H9 (cell line): ENCODE data around the gene WFDC2. TPM values are rescaled to one million over a fixed set of nuclear protein-coding genes. Genes with fewer than 3 reads are reported as not detected.

Experiments
- DNase-seq: peaks from one replicate; pipeline ENCODE4 v3.0.0-alpha.2; 2017
- H2AFZ ChIP-seq: one replicate; pipeline ENCODE4 v1.6.1; 2013; ENCODE audit warnings: mild to moderate bottlenecking, low read length, control low read depth, moderate library complexity
- H2AK5ac ChIP-seq: 2 replicates; pipeline ENCODE4 v1.6.1; 2013; ENCODE audit warnings: low read length, control low read depth, mixed read lengths; ENCODE audit not compliant: insufficient read length
- H2BK120ac ChIP-seq: one replicate; pipeline ENCODE4 v1.6.1; 2013; ENCODE audit warnings: low read depth, mild to moderate bottlenecking, low read length, control low read depth, inconsistent platforms; ENCODE audit not compliant: poor library complexity, severe bottlenecking
- H2BK12ac ChIP-seq: 2 replicates; pipeline ENCODE4 v1.6.1; 2013; ENCODE audit warnings: low read length, control low read depth, mixed read lengths, low read depth; ENCODE audit not compliant: insufficient read length
- H2BK15ac ChIP-seq: 2 replicates; pipeline ENCODE4 v1.6.1; 2013; ENCODE audit warnings: low read depth, low read length, control low read depth
- H2BK20ac ChIP-seq: one replicate; pipeline ENCODE4 v1.6.1; 2013; ENCODE audit warnings: low read depth, mild to moderate bottlenecking, low read length, control low read depth, inconsistent platforms; ENCODE audit not compliant: poor library complexity, severe bottlenecking
- H2BK5ac ChIP-seq: 2 replicates; pipeline ENCODE4 v1.6.1; 2013; ENCODE audit warnings: low read length, control low read depth, mixed read lengths; ENCODE audit not compliant: insufficient read length
- H3K14ac ChIP-seq: 2 replicates; pipeline ENCODE4 v1.6.1; 2013; ENCODE audit warnings: low read length, control low read depth; ENCODE audit not compliant: insufficient read depth
- H3K18ac ChIP-seq: 2 replicates; pipeline ENCODE4 v1.6.1; 2013; ENCODE audit warnings: low read depth, mild to moderate bottlenecking, mixed read lengths, low read length, control low read depth; ENCODE audit not compliant: insufficient read length
- H3K23ac ChIP-seq: 2 replicates; pipeline ENCODE4 v1.6.1; 2013; ENCODE audit warnings: low read length, control low read depth, mixed read lengths, low read depth; ENCODE audit not compliant: insufficient read length
- H3K23me2 ChIP-seq: 2 replicates; pipeline ENCODE4 v1.6.1; 2013; ENCODE audit warnings: low read depth, mild to moderate bottlenecking, mixed read lengths, low read length, control low read depth; ENCODE audit not compliant: insufficient read length, poor library complexity, severe bottlenecking
- H3K27ac ChIP-seq: 2 replicates; pipeline ENCODE4 v1.5.1; 2013; ENCODE audit warnings: low read length, control low read depth, mixed read lengths, low read depth; ENCODE audit not compliant: insufficient read length
- H3K27me3 ChIP-seq: 2 replicates; pipeline ENCODE4 v1.6.1; 2013; ENCODE audit warnings: low read length, control low read depth, inconsistent platforms; ENCODE audit not compliant: insufficient read depth
- H3K4ac ChIP-seq: 2 replicates; pipeline ENCODE4 v1.6.1; 2013; ENCODE audit warnings: low read depth, mild to moderate bottlenecking, control low read depth, inconsistent platforms, low read length, moderate library complexity
- H3K4me1 ChIP-seq: 2 replicates; pipeline ENCODE4 v1.6.1; 2013; ENCODE audit warnings: low read length, control low read depth, inconsistent platforms; ENCODE audit not compliant: insufficient read depth
- H3K4me2 ChIP-seq: 2 replicates; pipeline ENCODE4 v1.6.1; 2013; ENCODE audit warnings: low read length, control low read depth, mixed read lengths; ENCODE audit not compliant: insufficient read length, insufficient read depth
- H3K56ac ChIP-seq: 2 replicates; pipeline ENCODE4 v1.6.1; 2013; ENCODE audit warnings: low read depth, mild to moderate bottlenecking, mixed read lengths, low read length, control low read depth; ENCODE audit not compliant: insufficient read length
- H3K79me1 ChIP-seq: 2 replicates; pipeline ENCODE4 v1.6.1; 2013; ENCODE audit warnings: low read depth, mild to moderate bottlenecking, moderate library complexity, low read length, control low read depth, inconsistent platforms; ENCODE audit not compliant: insufficient read depth, poor library complexity, severe bottlenecking
- H3K79me2 ChIP-seq: 2 replicates; pipeline ENCODE4 v1.6.1; 2013; ENCODE audit warnings: low read length, control low read depth, inconsistent platforms; ENCODE audit not compliant: insufficient read depth
- H3K9ac ChIP-seq: 2 replicates; pipeline ENCODE4 v1.6.1; 2013; ENCODE audit warnings: low read length, control low read depth, mixed read lengths; ENCODE audit not compliant: insufficient read length; ENCODE audit errors: extremely low read depth
- H3K9me3 ChIP-seq: one replicate; pipeline ENCODE4 v1.6.1; 2013; ENCODE audit warnings: low read depth, low read length, inconsistent platforms; ENCODE audit not compliant: control insufficient read depth
- H3T11ph ChIP-seq: one replicate; pipeline ENCODE4 v1.6.1; 2013; ENCODE audit warnings: mild to moderate bottlenecking, low read length, control low read depth, inconsistent platforms
- H4K20me1 ChIP-seq: one replicate; pipeline ENCODE4 v1.6.1; 2013; ENCODE audit not compliant: control insufficient read depth, insufficient read length, insufficient read depth
- H4K5ac ChIP-seq: 2 replicates; pipeline ENCODE4 v1.6.1; 2013; ENCODE audit warnings: low read depth, mild to moderate bottlenecking, mixed read lengths, low read length, control low read depth; ENCODE audit not compliant: insufficient read length
- H4K8ac ChIP-seq: replicated peaks from 2 replicates; pipeline ENCODE4 v1.6.1; 2013; ENCODE audit warnings: low read length, control low read depth, mixed read lengths, low read depth; ENCODE audit not compliant: insufficient read length
- H4K91ac ChIP-seq: 2 replicates; pipeline ENCODE4 v1.6.1; 2013; ENCODE audit warnings: low read depth, mild to moderate bottlenecking, moderate library complexity, mixed read lengths, low read length, control low read depth; ENCODE audit not compliant: insufficient read length
- H3K27ac Mint-ChIP-seq, 3 experiments: 2 replicates in 2 of 3; 3 replicates in 1 of 3; pipeline ENCODE4 v1.8.0; 2020 to 2021; ENCODE audit warnings: mixed read lengths in 3 of 3, mild to moderate bottlenecking in 1 of 3, moderate library complexity in 1 of 3
- H3K27me3 Mint-ChIP-seq: 2 replicates; pipeline ENCODE4 v1.8.0; 2021; ENCODE audit warnings: low read depth, mild to moderate bottlenecking, moderate library complexity, mixed read lengths
- H3K36me3 Mint-ChIP-seq, 3 experiments: 2 replicates in 2 of 3; 3 replicates in 1 of 3; pipeline ENCODE4 v1.8.0; 2020 to 2021; ENCODE audit warnings: low read depth in 3 of 3, mixed read lengths in 3 of 3; ENCODE audit not compliant: insufficient read depth in 1 of 3
- H3K4me1 Mint-ChIP-seq, 2 experiments: 2 replicates each; pipeline ENCODE4 v1.8.0; 2020; ENCODE audit warnings: mixed read lengths in 2 of 2
- H3K4me3 Mint-ChIP-seq, 2 experiments: 2 replicates in 1 of 2; 3 replicates in 1 of 2; pipeline ENCODE4 v1.8.0; 2020 to 2021; ENCODE audit warnings: mild to moderate bottlenecking in 2 of 2, mixed read lengths in 2 of 2, moderate library complexity in 1 of 2
- H3K9me3 Mint-ChIP-seq, 2 experiments: 2 replicates in 1 of 2; 3 replicates in 1 of 2; pipeline ENCODE4 v1.8.0; 2020; ENCODE audit warnings: mild to moderate bottlenecking in 2 of 2, mixed read lengths in 2 of 2, moderate library complexity in 1 of 2
- WGBS: extraction: QIAGEN DNeasy Blood & Tissue Kit; methylation state at CpG from one replicate; pipeline ENCODE4 v1.1.7; 2013; ENCODE audit warnings: missing lambda C conversion rate, low lambda C conversion rate, mixed read lengths; ENCODE audit not compliant: insufficient read length; ENCODE audit errors: extremely low coverage; 5-methylcytosine and 5-hydroxymethylcytosine counted together
- total RNA-seq: library from RNA; stranded (reverse); gene quantifications from 2 replicates; pipeline ENCODE4 v1.2.1, GENCODE V29; 2021
- TF ChIP-seq, protein P1 (sequence below): fragments of 200-600 bp; sonication (generic); conservative IDR thresholded peaks from 3 replicates; pipeline ENCODE4 v1.8.0; 2021; ENCODE audit warnings: antibody characterized with exemption, mild to moderate bottlenecking

Gene WFDC2
- total RNA-seq, 1 experiment from 2014 or later = 57.1 TPM

GRCh38 chr20:45465491-45466266, 3.9 kb upstream of the WFDC2 start:
- H3K4me1 Mint-ChIP-seq = peaks cover 20 to 26% of the 10 kb centered on the region in 2 experiments
- H3K9me3 Mint-ChIP-seq = no peaks in the 10 kb centered on the region
- Histone ChIP-seq H3T11ph (no peak overlapping the region), H3K14ac (no peak overlapping the region), H2BK15ac (no peak overlapping the region), H2BK20ac (no peak overlapping the region), H2BK12ac (no peak overlapping the region), H4K5ac (no peak overlapping the region), H3K9ac (no peak overlapping the region), H3K79me1 (no peaks in the 10 kb centered on the region), H3K4me2 (no peak overlapping the region), H3K27ac (no peak overlapping the region), H3K23me2 (peaks cover 18% of the 10 kb centered on the region), H3K9me3 (no peaks in the 10 kb centered on the region), H2BK5ac (no peak overlapping the region), H3K23ac (no peak overlapping the region), H3K79me2 (no peaks in the 10 kb centered on the region), H3K18ac (no peak overlapping the region), H2AK5ac (no peak overlapping the region), H3K4me1 (no peaks in the 10 kb centered on the region), H3K56ac (no peak overlapping the region), H2AFZ (no peak overlapping the region), H4K91ac (no peak overlapping the region), H3K27me3 (no peaks in the 10 kb centered on the region), H4K20me1 (no peaks in the 10 kb centered on the region), H2BK120ac (no peak overlapping the region), H4K8ac (no peak overlapping the region), H3K4ac (no peak overlapping the region)
- H3K27ac Mint-ChIP-seq = no peak overlapping the region
- TF ChIP-seq, protein P1, sequence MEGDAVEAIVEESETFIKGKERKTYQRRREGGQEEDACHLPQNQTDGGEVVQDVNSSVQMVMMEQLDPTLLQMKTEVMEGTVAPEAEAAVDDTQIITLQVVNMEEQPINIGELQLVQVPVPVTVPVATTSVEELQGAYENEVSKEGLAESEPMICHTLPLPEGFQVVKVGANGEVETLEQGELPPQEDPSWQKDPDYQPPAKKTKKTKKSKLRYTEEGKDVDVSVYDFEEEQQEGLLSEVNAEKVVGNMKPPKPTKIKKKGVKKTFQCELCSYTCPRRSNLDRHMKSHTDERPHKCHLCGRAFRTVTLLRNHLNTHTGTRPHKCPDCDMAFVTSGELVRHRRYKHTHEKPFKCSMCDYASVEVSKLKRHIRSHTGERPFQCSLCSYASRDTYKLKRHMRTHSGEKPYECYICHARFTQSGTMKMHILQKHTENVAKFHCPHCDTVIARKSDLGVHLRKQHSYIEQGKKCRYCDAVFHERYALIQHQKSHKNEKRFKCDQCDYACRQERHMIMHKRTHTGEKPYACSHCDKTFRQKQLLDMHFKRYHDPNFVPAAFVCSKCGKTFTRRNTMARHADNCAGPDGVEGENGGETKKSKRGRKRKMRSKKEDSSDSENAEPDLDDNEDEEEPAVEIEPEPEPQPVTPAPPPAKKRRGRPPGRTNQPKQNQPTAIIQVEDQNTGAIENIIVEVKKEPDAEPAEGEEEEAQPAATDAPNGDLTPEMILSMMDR = no peak
- H3K4me3 Mint-ChIP-seq = no peak overlapping the region
- DNase-seq = no peak
- peaks cover 10% of the 10 kb centered on the region for H3K27me3 Mint-ChIP-seq
- WGBS = no CpG with 5 or more reads among the region's 1 CpG
- H3K36me3 Mint-ChIP-seq = no peaks in the 10 kb centered on the region
